NCI-H2171 (cell line): ENCODE results near the gene C17orf50.

ENCODE experiments used
- DNase-seq: peaks from one replicate; lab custom pipeline; 2025; lab: John Stamatoyannopoulos, UW

C17orf50 gene

GRCh38 chr17:35760587-35760986, at the start of gene C17orf50:
Gene C17orf50 (plus strand): TSS chr17:35760887. CDS start chr17:35760942, 55 bp downstream.
- DNase-seq: no peak

- no peak for DNase-seq
Observed at GRCh38 chr17:35710950-35711349, 49.7 kb upstream of the C17orf50 start.

GRCh38 chr17:35713069-35713728, 47.5 kb upstream of the C17orf50 start:
- DNase-seq: no peak

GRCh38 chr17:35714988-35715387, 45.7 kb upstream of the C17orf50 start:
- no peak for DNase-seq

GRCh38 chr17:35715416-35715815, 45.3 kb upstream of the C17orf50 start:
- DNase-seq: no peak

- DNase-seq: no peak
Observed at GRCh38 chr17:35716173-35716572, 44.5 kb upstream of the C17orf50 start.

- no peak for DNase-seq
Observed at GRCh38 chr17:35716897-35717465, 43.7 kb upstream of the C17orf50 start.

- no peak for DNase-seq
Observed at GRCh38 chr17:35717475-35717874, 43.2 kb upstream of the C17orf50 start.

- no peak for DNase-seq
Observed at GRCh38 chr17:35723735-35724134, 37.0 kb upstream of the C17orf50 start.

GRCh38 chr17:35725058-35725457, 35.6 kb upstream of the C17orf50 start:
- no peak for DNase-seq

- no peak for DNase-seq
Observed at GRCh38 chr17:35725802-35726126, 34.9 kb upstream of the C17orf50 start.

- DNase-seq: peak; percentile 67
Observed at GRCh38 chr17:35726127-35726952, 34.3 kb upstream of the C17orf50 start.

- DNase-seq: no peak
Observed at GRCh38 chr17:35726953-35727460, 33.7 kb upstream of the C17orf50 start.

- no peak for DNase-seq
Observed at GRCh38 chr17:35727635-35728034, 33.1 kb upstream of the C17orf50 start.

GRCh38 chr17:35728551-35728950, 32.1 kb upstream of the C17orf50 start:
- DNase-seq: no peak

- DNase-seq: no peak
Observed at GRCh38 chr17:35729405-35729833, 31.3 kb upstream of the C17orf50 start.

GRCh38 chr17:35730400-35731005, 30.2 kb upstream of the C17orf50 start:
- DNase-seq: no peak

- peak; percentile 55 for DNase-seq
Observed at GRCh38 chr17:35731239-35731916, 29.3 kb upstream of the C17orf50 start, which contains the start of gene RASL10B. Gene RASL10B (plus strand): TSS chr17:35731639. CDS start chr17:35735185, 3,546 bp downstream.

GRCh38 chr17:35731917-35732805, 28.5 kb upstream of the C17orf50 start:
- no peak for DNase-seq

GRCh38 chr17:35732806-35733136, 27.9 kb upstream of the C17orf50 start:
- no peak for DNase-seq

- no peak for DNase-seq
Observed at GRCh38 chr17:35733366-35733765, 27.3 kb upstream of the C17orf50 start.
